Esophagus squamous epithelium (tissue), 5 donors: Measurements from ENCODE around the gene LEF1. TPM values are rescaled to one million over a fixed set of nuclear protein-coding genes. Genes with fewer than 3 reads are reported as not detected.

Experiments used
- DNase-seq: peaks from one replicate; lab custom pipeline; 2025; lab: John Stamatoyannopoulos, UW
- H3K27ac ChIP-seq, 4 donors: fragments of 200-600 bp; sonication (generic); one replicate each; pipeline ENCODE4 v1.5.1; 2016 to 2019; ENCODE audit warnings: mild to moderate bottlenecking in 1 of 4
- H3K27me3 ChIP-seq, 4 donors: fragments of 200-600 bp; sonication (generic); 1 replicate in 3 of 4; 2 replicates in 1 of 4; pipeline versions ENCODE4 v1.5.1 to v1.6.0; 2017 to 2021; ENCODE audit warnings: antibody characterized with exemption in 1 of 4
- H3K36me3 ChIP-seq, 3 donors: fragments of 200-600 bp; sonication (generic); one replicate each; pipeline ENCODE4 v1.5.1; 2016 to 2019
- H3K4me1 ChIP-seq, 3 donors: fragments of 200-600 bp; sonication (generic); one replicate each; pipeline ENCODE4 v1.5.1; 2017 to 2019
- H3K4me3 ChIP-seq, 4 donors: fragments of 200-600 bp; sonication (generic); 1 replicate in 3 of 4; 2 replicates in 1 of 4; pipeline ENCODE4 v1.5.1; 2016 to 2019; ENCODE audit warnings: mild to moderate bottlenecking in 2 of 4, moderate library complexity in 1 of 4
- H3K9me3 ChIP-seq, 3 donors: fragments of 200-600 bp; sonication (generic); one replicate each; pipeline ENCODE4 v1.5.1; 2016 to 2019
- CTCF ChIP-seq, 6 experiments: fragments of 450-650 bp in 4 of 6; fragments of 200-600 bp in 2 of 6; sonication (generic) in 2 of 6; IDR thresholded peaks; one replicate each; pipeline ENCODE4 v1.5.1; 2016 to 2019; ENCODE audit warnings: antibody characterized with exemption in 6 of 6, mild to moderate bottlenecking in 4 of 6, moderate library complexity in 4 of 6
- POLR2A ChIP-seq, 4 donors: fragments of 450-650 bp; IDR thresholded peaks; one replicate each; pipeline ENCODE4 v1.6.1; 2017; ENCODE audit warnings: antibody characterized with exemption in 4 of 4, mild to moderate bottlenecking in 4 of 4, moderate library complexity in 3 of 4
- WGBS, 2 donors: methylation state at CpG; one replicate each; pipeline ENCODE4 v1.1.5; 2018; 5-methylcytosine and 5-hydroxymethylcytosine counted together
- intact Hi-C: fragments of 100-400 bp; cut with DNase I; formaldehyde crosslinking; loops from one replicate; pipeline ENCODE4 v1.15.0; 2022
- total RNA-seq, 4 donors: library from RNA; depleted of rRNA; stranded (reverse); fragments of >200 nt; gene quantifications; one replicate each; pipeline ENCODE4 v1.1.0, GENCODE V29; 2016
- donor health status: DM: yes; HTN: yes; CAD: no.

LEF1 gene
- total RNA-seq, 4 donors from 2014 or later, result 8.0 to 13.9 (median 10.1) TPM

DNA sequence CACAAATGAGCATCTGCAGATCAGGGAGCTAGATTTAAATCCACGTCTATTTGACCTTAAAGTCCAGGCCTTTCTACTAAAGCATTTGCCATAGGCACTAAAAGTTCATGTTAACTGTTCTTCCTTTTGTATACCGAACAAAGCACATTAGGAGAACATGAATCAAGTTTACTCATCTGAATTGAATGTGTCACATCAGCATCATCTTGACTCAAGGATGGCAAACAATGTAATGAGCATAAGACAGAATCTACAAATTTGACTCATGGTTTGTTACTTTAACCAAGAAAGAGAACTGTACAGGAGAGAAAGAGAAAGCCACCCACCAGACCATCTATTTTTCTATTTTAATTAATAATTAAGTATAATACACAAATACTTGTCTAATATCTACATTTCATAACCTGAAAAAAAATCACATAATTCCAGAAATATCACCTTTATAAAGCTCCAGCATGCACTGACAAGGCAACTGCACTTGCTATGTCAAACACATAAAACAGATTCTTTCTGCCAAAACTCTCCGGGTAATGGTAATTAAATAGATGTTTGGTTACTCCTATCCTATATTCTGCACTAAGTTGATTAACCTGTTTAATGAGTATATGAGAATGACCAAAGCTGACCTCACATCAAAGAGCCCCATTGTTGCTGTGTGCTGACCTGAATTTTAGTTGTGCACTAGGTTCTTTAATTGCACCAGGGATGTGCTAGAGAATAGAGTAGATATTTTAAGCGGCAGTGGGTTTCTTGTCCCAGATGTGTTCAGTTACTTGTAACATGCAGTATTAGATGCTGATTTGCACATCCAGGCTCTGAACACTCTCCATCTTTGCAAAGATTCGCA is 42.5 kb upstream of the LEF1 start:
- H3K4me1 ChIP-seq, result no peaks in the 10 kb centered on the region
- no peaks in the 10 kb centered on the region for H3K9me3 ChIP-seq
- intact Hi-C loops, result no loop called here
- H3K27ac ChIP-seq, result no peak overlapping the region
- 60 to 70% methylated on average over 5 of the region's 5 CpGs for WGBS, 2 donors
- H3K36me3 ChIP-seq, result no peaks in the 10 kb centered on the region
- no peaks in the 10 kb centered on the region for H3K27me3 ChIP-seq
- no peak overlapping the region for H3K4me3 ChIP-seq
- DNase-seq, result no peak
- TF ChIP-seq CTCF (IDR thresholded peaks at IDR 0.05) (no peak), POLR2A (IDR thresholded peaks at IDR 0.05) (no peak)

DNA sequence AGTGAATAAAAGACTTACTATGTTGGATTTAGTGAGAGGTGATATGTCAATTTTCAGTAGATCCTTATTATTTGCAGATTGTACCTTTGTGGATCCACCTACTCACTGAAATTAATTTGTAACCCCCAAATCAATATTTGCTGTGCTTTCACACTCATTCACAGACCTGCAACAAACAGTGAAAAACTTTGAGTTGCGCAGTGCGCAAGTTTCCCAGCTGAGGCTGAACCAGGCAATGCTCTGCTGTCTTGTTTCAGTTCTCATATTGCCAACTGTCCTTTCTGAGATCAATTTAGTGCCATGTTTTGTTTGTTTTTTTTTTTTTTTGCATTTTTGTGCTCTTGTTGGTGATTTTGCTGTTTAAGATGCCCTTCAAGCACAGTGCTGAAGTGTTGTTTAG is 40.8 kb upstream of the LEF1 start:
- Histone ChIP-seq H3K9me3 (no peaks in the 10 kb centered on the region), H3K36me3 (no peaks in the 10 kb centered on the region), H3K4me3 (no peak overlapping the region), H3K27ac (no peak overlapping the region), H3K4me1 (no peaks in the 10 kb centered on the region), H3K27me3 (no peaks in the 10 kb centered on the region)
- no peak for TF ChIP-seq POLR2A (IDR thresholded peaks at IDR 0.05)
- TF ChIP-seq CTCF (IDR thresholded peaks at IDR 0.05), result no peak
- DNase-seq, result no peak
- intact Hi-C loops, result no loop called here
- 96 to 100% methylated on average over 2 of the region's 2 CpGs for WGBS, 2 donors

- Histone ChIP-seq H3K27me3 (no peaks in the 10 kb centered on the region), H3K36me3 (no peaks in the 10 kb centered on the region), H3K9me3 (no peaks in the 10 kb centered on the region), H3K27ac (no peak overlapping the region), H3K4me3 (no peak overlapping the region), H3K4me1 (no peaks in the 10 kb centered on the region)
- intact Hi-C loops, result no loop called here
- TF ChIP-seq POLR2A (IDR thresholded peaks at IDR 0.05) (no peak), CTCF (IDR thresholded peaks at IDR 0.05) (no peak)
- WGBS, 2 donors, result 94 to 100% methylated on average over 1 of the region's 1 CpG
- no peak for DNase-seq
Observed at GRCh38 chr4:108205859-108206258, 37.1 kb upstream of the LEF1 start.

- 65 to 93% methylated on average over 2 of the region's 2 CpGs for whole genome bisulfite sequencing, 2 donors
- no peaks in the 10 kb centered on the region for H3K27me3 ChIP-seq
- DNase-seq, result no peak
- intact Hi-C loops, result no loop called here
- TF ChIP-seq CTCF (IDR thresholded peaks at IDR 0.05) (no peak), POLR2A (IDR thresholded peaks at IDR 0.05) (no peak)
- H3K4me1 ChIP-seq, result no peaks in the 10 kb centered on the region
- no peaks in the 10 kb centered on the region for H3K36me3 ChIP-seq
- H3K27ac ChIP-seq, result no peak overlapping the region
- H3K4me3 ChIP-seq, result no peak overlapping the region
- no peaks in the 10 kb centered on the region for H3K9me3 ChIP-seq
Observed at GRCh38 chr4:108204518-108204917, 35.8 kb upstream of the LEF1 start.

DNA sequence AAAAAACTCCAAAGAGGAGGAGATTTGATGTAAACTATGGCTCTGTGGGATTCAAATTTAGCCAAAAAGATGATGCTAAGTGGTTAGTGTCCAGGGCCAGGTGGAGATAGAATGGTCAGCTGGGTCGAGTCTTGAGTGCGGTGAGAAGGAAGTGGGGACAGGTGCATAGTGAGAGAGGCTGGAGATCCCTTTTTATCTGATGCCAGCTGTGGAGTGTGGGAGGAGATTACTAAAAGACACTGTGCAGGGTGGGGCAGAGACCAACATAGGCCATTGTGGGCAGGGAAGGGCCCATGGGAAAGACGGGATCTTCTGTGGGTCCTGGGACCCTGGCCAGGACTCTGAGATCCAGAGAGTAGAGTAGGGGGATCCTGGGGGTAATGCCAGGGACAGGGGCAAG is 34.6 kb upstream of the LEF1 start:
- Histone ChIP-seq H3K4me3 (no peak overlapping the region), H3K9me3 (no peaks in the 10 kb centered on the region), H3K27me3 (no peaks in the 10 kb centered on the region), H3K27ac (no peak overlapping the region), H3K4me1 (no peaks in the 10 kb centered on the region), H3K36me3 (no peaks in the 10 kb centered on the region)
- DNase-seq, result no peak
- WGBS, 2 donors, result 70 to 85% methylated on average over 3 of the region's 3 CpGs
- intact Hi-C loops, result no loop called here
- TF ChIP-seq POLR2A (IDR thresholded peaks at IDR 0.05), result no peak
- TF ChIP-seq CTCF (IDR thresholded peaks at IDR 0.05), result no peak
